GM12874 (cell line): Measurements from ENCODE around the gene MLPH.

Source experiments
- CTCF ChIP-seq: IDR thresholded peaks from 2 replicates; pipeline ENCODE4 v1.5.1; 2011; ENCODE audit warnings: low read depth, mild to moderate bottlenecking, control low read depth, low read length, moderate library complexity; ENCODE audit not compliant: insufficient read depth

Gene MLPH

GRCh38 chr2:237486819-237487448 is at the start of gene MLPH:
Gene MLPH, plus strand, starts transcription at chr2:237487251. Its CDS starts 6,176 bp downstream, at chr2:237493427.
- no peak for TF ChIP-seq CTCF

GRCh38 chr2:237437566-237437965 is 49.5 kb upstream of the MLPH start:
- TF ChIP-seq CTCF, result no peak

GRCh38 chr2:237438080-237438940 is 48.7 kb upstream of the MLPH start:
- TF ChIP-seq CTCF, result no peak

GRCh38 chr2:237440819-237441281 is 46.2 kb upstream of the MLPH start:
- TF ChIP-seq CTCF, result no peak

GRCh38 chr2:237441605-237442274 is 45.3 kb upstream of the MLPH start:
- TF ChIP-seq CTCF, result no peak

- no peak for TF ChIP-seq CTCF
Observed at GRCh38 chr2:237444071-237444470, 43.0 kb upstream of the MLPH start.

GRCh38 chr2:237445611-237446337 is 41.3 kb upstream of the MLPH start:
- TF ChIP-seq CTCF, result no peak
